Measurements from ENCODE around the gene UBE2Q1.

- no peak for TF ChIP-seq CTCF (conservative IDR thresholded peaks at IDR 0.05; ENCODE audit: low read depth in 2 of 2)
- no peak for TF ChIP-seq JUNB (IDR thresholded peaks at IDR 0.05; ENCODE audit: unreplicated experiment)
Observed at GRCh38 chr1:154577346-154578057, 19.0 kb upstream of the UBE2Q1 start.

All from GM23338 (cell line).